HG03066 (cell line): Measurements from ENCODE around the gene TUFT1.
"Not testable (repeated sequence)": the region's sequence is repeated elsewhere in the genome, so short reads cannot be mapped to it uniquely, and the experiment has no call there.

ENCODE experiments used
- ATAC-seq: cut with Tn5 transposase; IDR thresholded peaks from one replicate; pipeline ENCODE4 v1.9.1; 2021; ENCODE audit warnings: low read depth; ENCODE audit not compliant: unreplicated experiment

The TUFT1 gene

GRCh38 chr1:151511636-151512215 lies 28.4 kb upstream of the TUFT1 start:
- ATAC-seq: no peak

DNA sequence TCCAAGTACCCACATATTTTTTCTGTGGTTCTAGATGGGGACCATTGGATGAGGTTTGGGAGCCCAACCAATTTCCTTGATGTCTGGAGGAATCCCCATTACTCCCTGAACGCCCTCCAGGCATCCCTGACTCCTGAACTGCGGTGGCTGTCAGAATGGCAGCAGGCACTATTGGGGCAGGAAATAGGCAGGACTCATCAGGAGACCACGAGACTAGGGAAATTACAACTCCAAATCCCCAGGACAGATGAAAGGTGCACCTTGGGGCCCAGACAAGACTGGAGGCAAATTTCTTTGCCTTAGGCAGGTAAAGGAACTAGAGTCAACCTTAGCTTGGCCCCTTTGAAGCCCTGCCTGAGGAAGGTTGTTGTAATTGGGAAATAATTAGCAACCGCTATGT lies 27.8 kb upstream of the TUFT1 start:
- no peak for ATAC-seq

DNA sequence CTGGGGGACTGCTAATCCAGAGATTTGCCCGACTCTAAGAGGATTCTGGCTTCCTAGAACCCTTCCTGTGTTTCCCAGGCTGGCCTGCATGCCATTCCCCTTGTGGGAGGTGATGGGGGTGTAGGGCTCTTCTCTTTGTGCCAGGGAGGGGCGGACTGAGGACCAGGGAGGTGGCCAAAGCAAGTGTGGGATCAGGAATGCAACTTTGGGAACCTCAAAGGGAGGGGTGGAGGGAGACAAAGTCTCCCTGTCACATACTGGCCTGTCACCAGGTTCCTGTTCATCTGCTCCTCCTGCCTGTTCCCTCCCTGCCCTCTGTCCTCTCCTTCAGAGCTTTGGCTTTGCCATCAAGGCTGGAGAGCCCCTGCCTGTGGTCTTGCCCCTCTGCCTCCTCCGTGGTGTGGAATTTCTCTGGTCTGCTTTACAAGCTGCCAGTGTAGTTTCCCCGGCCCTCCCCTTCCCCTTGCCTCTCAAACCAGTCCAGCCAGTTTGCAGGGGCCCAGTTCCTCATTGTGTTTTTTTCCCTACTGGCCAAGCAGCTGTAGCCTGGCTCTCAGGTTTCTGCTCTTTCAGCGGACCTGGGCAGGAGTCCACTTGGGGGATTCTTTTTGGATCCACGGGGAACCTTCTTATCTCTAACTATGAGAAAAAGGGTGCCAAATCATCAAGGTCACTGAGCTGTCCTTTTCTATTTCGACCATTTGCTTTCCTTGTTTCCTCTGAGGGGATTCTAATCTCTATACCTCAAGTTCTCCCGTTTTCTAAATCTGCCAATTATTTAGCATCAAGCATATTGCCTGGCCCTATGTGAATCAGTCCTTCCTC lies 27.1 kb upstream of the TUFT1 start:
- ATAC-seq: no peak

DNA sequence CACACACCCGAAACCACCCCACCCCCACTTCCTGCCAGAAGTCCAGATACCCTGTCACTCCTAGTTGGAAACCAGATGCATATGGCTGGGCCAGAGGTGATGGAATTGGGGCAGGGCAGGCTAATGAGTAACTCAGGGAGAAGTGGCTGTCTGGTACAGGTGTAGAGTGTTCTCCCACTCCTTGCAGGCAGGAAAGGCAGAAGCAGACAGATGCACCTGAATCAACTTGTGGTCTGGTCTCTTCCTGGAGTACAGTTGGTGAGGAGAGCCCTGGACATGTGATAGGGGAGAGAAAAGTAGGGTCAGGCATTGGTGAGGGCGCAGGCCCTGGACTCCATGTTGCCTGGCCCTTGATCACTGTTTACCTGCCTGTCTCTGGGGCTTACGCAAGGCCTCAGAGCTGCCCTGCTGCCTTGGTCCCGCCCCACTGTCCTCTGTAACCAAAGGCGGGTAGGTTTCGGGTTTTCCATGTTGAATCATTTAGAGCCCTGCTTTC lies 26.4 kb upstream of the TUFT1 start:
- no peak for ATAC-seq

DNA sequence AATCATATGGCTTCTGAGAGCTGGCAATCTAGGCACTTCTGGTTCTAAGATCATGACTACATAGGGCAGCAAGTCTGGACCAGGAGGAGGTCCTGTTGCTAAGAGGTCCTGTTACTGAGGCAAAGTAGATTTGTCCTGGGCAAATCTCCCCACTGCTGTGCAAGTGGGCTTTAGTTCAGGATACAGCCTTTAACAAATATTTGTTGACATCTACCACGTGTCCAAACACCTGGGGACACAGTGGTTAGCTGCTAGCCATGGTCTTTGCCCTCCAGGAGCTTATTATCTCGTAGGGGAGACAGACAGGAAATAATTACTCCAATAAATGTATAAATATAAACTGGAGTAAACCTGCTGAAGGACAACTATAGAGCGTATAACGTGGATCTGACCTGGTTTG lies 25.7 kb upstream of the TUFT1 start:
- no peak for ATAC-seq

GRCh38 chr1:151515265-151515664 lies 24.8 kb upstream of the TUFT1 start:
- ATAC-seq: no peak

DNA sequence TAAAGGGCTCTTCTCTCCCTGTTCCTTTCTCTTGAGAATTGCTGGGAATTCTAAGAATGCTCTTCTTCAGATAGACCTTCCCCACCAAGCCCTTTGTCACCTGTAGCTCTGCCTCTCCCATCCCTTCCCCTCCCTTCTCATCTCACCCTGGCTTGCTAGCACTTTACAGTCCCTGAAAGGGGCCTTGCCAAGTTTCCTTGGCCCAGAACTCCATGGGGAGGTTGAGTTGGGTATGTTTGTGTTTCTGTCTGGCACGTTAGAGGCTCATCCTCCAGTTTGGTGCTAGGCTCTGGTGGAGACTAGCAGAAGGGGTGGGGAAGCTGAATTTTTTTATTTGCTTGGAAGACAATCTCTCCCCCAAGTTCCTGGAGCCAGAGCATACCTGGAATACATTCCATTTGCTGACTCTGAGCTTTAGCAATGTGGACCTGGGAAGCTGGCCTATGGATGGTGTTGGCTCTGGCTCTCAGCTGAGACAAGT lies 24.0 kb upstream of the TUFT1 start:
- no peak for ATAC-seq

DNA sequence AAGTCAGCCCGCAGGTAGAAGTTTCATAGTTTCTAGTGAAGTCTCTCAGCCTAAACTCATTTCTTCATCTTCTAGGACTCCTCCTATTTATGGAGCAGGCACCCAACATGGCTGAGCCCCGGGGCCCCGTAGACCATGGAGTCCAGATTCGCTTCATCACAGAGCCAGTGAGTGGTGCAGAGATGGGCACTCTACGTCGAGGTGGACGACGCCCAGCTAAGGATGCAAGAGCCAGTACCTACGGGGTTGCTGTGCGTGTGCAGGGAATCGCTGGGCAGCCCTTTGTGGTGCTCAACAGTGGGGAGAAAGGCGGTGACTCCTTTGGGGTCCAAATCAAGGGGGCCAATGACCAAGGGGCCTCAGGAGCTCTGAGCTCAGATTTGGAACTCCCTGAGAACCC lies 21.7 kb upstream of the TUFT1 start:
- ATAC-seq: no peak

- ATAC-seq: no peak
These were observed 21.2 kb upstream of the TUFT1 start for GRCh38 chr1:151518936-151519335.

DNA sequence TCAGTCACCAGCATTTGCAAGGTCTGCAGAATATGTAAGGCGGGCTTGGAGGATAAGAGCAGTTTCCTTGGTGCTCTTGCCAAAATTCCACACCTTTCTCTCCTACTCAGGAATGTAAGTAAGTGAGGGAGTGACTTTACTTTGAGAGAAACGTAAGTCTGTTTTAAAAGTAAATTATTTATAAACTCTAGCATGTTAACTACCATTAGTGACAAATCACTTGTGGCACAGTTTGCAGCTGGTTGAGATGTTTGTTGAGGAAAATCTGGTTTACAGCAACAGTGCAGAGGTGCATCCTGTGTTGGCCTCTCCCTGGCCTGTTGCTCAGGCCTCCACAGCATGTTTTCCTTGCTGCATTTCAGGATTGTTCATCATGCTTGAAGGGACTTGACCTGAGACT lies 20.4 kb upstream of the TUFT1 start:
- no peak for ATAC-seq

- ATAC-seq: no peak
These were observed 19.8 kb upstream of the TUFT1 start for GRCh38 chr1:151520359-151520758.

- ATAC-seq: not testable (repeated sequence)
These were observed 17.7 kb upstream of the TUFT1 start for GRCh38 chr1:151522427-151522826.

DNA sequence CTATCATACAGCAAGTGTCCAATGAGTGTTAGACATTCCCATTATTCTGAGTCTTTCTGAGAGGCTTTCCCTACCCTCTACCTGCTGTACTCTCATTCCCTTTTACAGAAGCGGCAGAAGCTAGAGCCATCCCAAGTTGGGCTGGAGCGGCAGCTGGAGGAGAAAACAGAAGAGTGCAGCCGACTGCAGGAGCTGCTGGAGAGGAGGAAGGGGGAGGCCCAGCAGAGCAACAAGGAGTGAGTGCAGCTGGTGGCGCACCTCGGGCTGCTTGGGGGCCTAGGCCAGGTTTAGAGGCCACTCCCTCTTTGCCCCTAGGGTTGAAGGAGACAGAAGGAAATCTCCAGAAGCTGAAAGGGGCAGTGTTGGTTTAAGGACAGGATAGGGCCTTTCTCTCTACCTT lies 16.8 kb upstream of the TUFT1 start:
- ATAC-seq: no peak

GRCh38 chr1:151524736-151525135 lies 15.4 kb upstream of the TUFT1 start:
- ATAC-seq: no peak

GRCh38 chr1:151526735-151527525 lies 13.2 kb upstream of the TUFT1 start:
- no peak for ATAC-seq

- ATAC-seq: no peak
These were observed 10.9 kb upstream of the TUFT1 start for GRCh38 chr1:151529211-151529702.

DNA sequence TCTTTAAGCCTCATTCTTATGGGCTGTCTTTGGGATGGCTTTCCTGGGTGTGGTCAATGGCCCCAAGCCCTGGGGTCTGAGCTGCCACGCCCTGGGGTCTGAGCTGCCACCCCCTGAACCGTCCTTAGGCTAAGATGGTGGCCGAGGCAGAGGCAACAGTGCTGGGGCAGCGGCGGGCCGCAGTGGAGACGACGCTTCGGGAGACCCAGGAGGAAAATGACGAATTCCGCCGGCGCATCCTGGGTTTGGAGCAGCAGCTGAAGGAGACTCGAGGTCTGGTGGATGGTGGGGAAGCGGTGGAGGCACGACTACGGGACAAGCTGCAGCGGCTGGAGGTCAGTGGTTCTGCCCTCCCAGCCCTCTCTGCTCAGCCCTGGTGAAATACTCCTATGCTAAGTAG lies 10.3 kb upstream of the TUFT1 start:
- no peak for ATAC-seq

DNA sequence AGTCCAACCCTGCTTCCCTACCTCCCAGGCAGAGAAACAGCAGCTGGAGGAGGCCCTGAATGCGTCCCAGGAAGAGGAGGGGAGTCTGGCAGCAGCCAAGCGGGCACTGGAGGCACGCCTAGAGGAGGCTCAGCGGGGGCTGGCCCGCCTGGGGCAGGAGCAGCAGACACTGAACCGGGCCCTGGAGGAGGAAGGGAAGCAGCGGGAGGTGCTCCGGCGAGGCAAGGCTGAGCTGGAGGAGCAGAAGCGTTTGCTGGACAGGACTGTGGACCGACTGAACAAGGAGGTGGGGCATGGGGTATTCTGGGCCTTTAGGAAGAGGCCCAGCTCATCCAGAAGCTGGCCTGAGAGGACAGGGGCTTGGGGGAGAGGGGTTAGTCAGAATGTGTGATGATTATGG lies 9.6 kb upstream of the TUFT1 start:
- ATAC-seq: no peak

DNA sequence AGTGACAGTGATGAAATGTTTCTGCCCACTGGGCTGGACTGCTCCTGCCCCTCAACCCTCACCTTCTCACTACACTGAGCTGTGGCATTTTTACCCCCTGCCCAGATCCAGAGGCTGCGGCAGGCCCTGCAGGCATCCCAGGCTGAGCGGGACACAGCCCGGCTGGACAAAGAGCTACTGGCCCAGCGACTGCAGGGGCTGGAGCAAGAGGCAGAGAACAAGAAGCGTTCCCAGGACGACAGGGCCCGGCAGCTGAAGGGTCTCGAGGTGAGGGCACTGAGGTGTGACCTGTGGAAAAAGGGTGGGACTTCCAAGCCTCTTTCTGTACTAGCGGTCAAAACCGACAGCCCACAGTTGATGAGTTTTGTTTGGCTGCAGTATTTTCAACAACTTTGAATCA lies 6.2 kb upstream of the TUFT1 start:
- ATAC-seq: no peak

- ATAC-seq: no peak
These were observed 5.3 kb upstream of the TUFT1 start for GRCh38 chr1:151534662-151535278.
